WERI-Rb-1 (cell line): ENCODE data around the gene ROR2.

Experiments used
- DNase-seq: peaks from one replicate; pipeline ENCODE4 v3.0.0-alpha.2; 2020
- H3K27ac ChIP-seq: fragments of 250-450 bp; sonication (Bioruptor Pico); 2 replicates; pipeline ENCODE4 v1.5.1; 2020; ENCODE audit warnings: mild to moderate bottlenecking, moderate library complexity
- H3K27me3 ChIP-seq: fragments of 250-450 bp; sonication (Bioruptor Pico); 2 replicates; pipeline ENCODE4 v1.5.1; 2021; ENCODE audit warnings: mild to moderate bottlenecking, low read depth, moderate library complexity; ENCODE audit not compliant: insufficient read depth, severe bottlenecking
- H3K36me3 ChIP-seq: fragments of 250-450 bp; sonication (Bioruptor Pico); 2 replicates; pipeline ENCODE4 v1.5.1; 2020; ENCODE audit warnings: mild to moderate bottlenecking, moderate library complexity
- H3K4me3 ChIP-seq: 2 replicates; pipeline ENCODE4 v1.5.1; 2011; ENCODE audit warnings: low read depth, mild to moderate bottlenecking, control low read depth, low read length
- H3K9me3 ChIP-seq: fragments of 250-450 bp; sonication (Bioruptor Pico); 2 replicates; pipeline ENCODE4 v1.5.1; 2021; ENCODE audit warnings: mild to moderate bottlenecking, moderate library complexity; ENCODE audit not compliant: severe bottlenecking
- TF ChIP-seq, protein P1 (sequence below): IDR thresholded peaks from 2 replicates; pipeline ENCODE4 v1.5.1; 2011; ENCODE audit warnings: low read depth, mild to moderate bottlenecking, control low read depth, inconsistent platforms, low read length

ROR2 gene

DNA sequence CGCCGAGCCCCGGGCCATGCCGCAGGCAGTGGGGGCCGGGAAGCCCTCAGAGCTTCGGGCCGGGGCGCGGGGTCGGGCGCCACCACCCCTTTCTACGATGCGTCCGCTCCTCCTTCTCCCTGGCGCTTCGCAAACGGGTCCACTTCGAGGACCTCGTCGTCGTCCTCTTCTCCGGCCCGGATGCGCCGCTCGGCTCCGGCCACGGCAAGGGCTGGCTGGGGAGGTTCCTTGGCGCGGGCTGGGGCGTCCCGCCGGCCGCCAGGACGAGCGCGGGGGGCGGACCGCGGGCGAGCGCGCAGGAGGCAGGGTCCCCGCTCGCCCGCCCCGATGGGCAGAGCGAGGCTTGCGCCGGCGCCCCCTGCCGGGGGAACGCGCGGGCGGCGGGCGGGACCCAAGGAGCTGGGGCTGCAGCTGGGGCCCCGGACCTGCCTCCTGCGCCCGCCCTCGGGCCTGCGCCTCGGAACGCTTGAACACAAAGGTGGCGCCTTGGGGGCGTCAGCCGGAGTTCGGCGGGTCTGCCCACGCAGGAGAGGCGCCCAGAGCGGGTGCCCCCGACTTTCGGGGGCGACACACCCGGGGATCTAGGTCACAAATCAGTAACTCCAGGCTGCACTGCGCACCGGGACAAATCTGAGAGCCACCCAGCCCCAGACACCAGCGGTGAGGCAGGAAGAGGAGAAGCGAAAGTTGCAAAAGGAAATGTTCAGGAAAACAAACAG, at the start of gene ROR2:
Gene ROR2 (minus strand): TSS at position 283 of the 719 bp plus-strand sequence.
- no peaks in the 10 kb centered on the region for H3K36me3 ChIP-seq
- TF ChIP-seq, protein P1, sequence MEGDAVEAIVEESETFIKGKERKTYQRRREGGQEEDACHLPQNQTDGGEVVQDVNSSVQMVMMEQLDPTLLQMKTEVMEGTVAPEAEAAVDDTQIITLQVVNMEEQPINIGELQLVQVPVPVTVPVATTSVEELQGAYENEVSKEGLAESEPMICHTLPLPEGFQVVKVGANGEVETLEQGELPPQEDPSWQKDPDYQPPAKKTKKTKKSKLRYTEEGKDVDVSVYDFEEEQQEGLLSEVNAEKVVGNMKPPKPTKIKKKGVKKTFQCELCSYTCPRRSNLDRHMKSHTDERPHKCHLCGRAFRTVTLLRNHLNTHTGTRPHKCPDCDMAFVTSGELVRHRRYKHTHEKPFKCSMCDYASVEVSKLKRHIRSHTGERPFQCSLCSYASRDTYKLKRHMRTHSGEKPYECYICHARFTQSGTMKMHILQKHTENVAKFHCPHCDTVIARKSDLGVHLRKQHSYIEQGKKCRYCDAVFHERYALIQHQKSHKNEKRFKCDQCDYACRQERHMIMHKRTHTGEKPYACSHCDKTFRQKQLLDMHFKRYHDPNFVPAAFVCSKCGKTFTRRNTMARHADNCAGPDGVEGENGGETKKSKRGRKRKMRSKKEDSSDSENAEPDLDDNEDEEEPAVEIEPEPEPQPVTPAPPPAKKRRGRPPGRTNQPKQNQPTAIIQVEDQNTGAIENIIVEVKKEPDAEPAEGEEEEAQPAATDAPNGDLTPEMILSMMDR: peak; percentile 71
- no peaks in the 10 kb centered on the region for H3K27me3 ChIP-seq
- H3K27ac ChIP-seq: peak within 1 kb of the TSS; percentile 78
- DNase-seq: peak; percentile 83
- H3K4me3 ChIP-seq: peak within 1 kb of the TSS; percentile 92
- no peaks in the 10 kb centered on the region for H3K9me3 ChIP-seq

DNA sequence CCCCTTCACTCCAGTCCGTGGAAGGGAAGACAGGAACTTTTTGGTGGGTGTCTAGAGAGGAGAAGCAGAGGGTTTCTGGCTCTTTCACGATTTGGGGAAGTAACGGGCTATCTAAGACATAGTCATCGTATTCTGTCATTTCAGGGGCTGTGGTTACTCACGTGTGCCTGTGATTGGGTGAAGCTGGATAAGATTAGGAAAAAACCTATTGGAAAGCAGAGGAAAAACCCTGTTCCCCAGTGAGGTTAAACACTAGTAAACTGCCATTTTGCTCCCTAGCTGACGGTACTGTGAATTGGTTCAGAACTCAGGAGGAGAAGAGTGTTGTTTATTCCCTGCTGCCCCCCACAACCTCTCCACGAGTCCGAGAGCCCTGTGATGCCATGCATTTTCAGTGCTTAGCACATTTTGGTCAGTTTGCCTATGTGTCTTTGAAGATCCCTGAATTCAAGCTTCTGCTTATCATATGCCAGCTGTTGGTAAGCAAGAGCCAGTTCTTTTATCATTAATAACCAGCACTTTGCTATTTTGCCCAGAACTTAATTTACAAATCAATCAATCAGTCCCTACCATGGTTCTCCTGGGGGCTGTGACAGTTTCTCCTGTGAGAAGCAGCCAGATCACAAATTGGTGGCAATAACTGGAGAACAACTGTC, 45.1 kb upstream of the ROR2 start:
- no peak for DNase-seq
- no peak overlapping the region for H3K27ac ChIP-seq
- H3K4me3 ChIP-seq: no peak overlapping the region
- TF ChIP-seq, protein P1: no peak
- H3K36me3 ChIP-seq: no peaks in the 10 kb centered on the region
- H3K9me3 ChIP-seq: no peaks in the 10 kb centered on the region
- no peaks in the 10 kb centered on the region for H3K27me3 ChIP-seq

DNA sequence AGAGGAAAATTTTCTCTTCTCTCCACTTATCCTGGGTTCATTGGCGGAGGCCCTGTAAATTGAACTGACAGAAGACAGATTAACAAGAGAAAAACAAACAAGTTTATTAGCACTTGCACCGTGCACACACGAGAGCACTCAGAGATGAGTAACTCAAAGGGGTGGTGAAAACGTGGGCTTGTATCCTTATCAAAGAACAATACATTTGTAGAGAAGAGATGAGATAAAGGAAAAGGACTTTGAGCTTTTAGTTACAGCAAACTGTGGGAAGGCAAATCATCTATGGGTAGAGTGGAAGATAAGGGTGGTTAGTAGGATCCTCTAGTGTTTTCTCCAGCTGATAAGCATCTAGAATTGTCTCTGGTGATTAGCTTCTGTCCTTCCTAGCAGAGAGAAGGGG, 44.4 kb upstream of the ROR2 start:
- Histone ChIP-seq H3K4me3 (no peak overlapping the region), H3K27ac (no peak overlapping the region), H3K27me3 (no peaks in the 10 kb centered on the region), H3K36me3 (no peaks in the 10 kb centered on the region), H3K9me3 (no peaks in the 10 kb centered on the region)
- DNase-seq: no peak
- TF ChIP-seq, protein P1: no peak

DNA sequence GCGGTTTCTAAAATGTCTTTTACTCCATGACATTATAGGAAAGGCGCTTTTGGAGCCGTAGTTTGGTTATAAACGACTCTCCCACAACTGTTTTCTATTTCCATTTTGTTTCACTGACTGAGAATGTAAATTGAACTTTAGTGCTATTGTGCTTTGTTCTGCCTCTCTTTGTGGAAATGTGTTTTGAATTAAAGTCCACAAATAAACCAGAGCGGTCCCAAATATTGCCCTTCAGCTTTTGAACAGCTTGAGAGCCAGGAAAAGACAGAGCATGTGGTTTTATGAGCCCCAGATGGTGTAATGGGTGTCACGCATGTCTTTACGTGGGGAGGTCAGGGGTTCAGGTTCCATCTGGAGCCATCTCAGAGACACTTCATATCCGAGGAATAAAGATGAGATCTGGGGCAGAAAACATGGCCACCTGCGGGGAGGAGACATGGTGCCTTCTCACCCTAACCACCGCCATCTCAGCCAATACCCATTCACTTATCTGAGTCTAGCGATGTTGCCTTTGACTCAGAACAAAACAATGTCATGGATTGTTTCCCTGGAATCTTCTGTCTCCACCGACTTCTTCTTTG, 42.5 kb upstream of the ROR2 start:
- no peak overlapping the region for H3K4me3 ChIP-seq
- TF ChIP-seq, protein P1: no peak
- no peaks in the 10 kb centered on the region for H3K27me3 ChIP-seq
- no peaks in the 10 kb centered on the region for H3K36me3 ChIP-seq
- H3K27ac ChIP-seq: no peak overlapping the region
- DNase-seq: no peak
- H3K9me3 ChIP-seq: no peaks in the 10 kb centered on the region

DNA sequence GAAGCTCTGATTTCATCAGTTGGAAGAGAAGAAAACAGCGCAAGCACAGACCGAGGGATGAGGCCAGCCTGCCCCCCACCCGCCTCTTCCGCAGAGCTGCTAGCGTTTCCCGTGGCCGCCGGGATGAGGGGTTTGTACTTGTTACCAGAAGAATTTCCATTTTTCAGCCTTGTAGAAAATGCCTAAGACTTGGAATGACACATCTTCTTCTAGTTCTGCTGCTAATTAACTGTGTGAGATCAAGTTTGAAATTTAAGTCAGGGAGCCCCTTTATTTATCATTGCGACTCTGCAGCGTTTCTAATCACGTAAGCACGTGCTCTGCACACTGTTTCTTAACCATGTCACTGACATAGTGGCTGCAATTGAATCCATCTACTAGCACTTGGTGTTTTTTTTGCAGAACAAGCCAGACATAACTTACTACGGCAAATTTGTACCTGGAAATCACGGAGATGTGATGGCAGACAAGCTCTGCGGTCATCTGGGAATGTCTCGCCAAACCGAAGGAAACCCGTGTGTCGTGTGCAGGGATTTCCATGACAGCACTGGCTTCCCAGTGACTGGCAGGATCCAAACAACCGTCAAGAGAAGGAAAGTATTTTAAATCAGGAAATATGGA, 41.8 kb upstream of the ROR2 start:
- Histone ChIP-seq H3K27me3 (no peaks in the 10 kb centered on the region), H3K9me3 (no peaks in the 10 kb centered on the region), H3K36me3 (no peaks in the 10 kb centered on the region), H3K27ac (no peak overlapping the region), H3K4me3 (no peak overlapping the region)
- TF ChIP-seq, protein P1: no peak
- no peak for DNase-seq
